Activated CD8-positive, alpha-beta memory T cell treated with anti-CD3 and anti-CD28 coated beads, Interleukin-2, amount 50 U/mL, for 24 hours (primary cell): Measurements from ENCODE around the gene NTNG1.

Experiments
- DNase-seq: peaks from one replicate; pipeline ENCODE4 v3.0.0-alpha.2; 2020; ENCODE audit errors: extremely low read depth

Gene NTNG1

DNA sequence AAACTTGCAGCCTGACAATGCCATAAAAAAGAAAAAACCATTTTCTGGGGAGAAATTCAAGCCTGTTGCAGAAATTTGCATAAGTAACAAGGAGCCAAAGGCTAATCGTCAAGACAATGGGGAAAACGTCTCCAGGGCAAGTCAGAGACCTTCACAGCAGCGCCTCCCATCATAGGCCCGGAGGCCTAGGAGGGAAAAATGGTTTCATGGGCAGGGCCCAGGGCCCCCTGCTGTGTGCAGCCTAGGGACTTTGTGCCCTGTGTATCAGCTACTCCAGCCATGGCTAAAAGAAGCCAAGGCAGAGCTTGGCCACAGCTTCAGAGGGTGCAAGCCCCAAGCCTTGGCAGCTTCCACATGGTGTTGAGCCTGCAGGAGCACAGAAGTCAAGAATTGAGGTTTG lies 369.5 kb downstream of the NTNG1 start:
- DNase-seq = no peak

DNA sequence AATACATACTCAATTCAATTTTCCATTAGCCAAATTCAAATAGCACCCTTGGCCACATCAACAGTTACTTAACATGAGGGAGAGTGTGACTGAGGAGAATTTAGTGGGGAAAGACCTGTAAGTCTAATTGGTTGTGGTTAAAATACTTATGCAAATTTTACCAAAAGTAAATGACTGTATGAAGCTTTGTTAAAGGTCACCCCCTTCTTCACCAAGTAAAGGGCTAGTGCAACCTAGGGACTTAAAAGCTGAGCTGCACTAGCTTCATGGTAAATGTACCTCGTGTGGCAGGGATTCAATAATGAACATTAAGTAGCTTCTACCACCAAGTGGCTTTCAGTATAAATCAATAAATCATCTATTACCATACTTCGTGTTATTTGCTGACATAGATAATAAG lies 372.0 kb downstream of the NTNG1 start:
- DNase-seq = no peak

DNA sequence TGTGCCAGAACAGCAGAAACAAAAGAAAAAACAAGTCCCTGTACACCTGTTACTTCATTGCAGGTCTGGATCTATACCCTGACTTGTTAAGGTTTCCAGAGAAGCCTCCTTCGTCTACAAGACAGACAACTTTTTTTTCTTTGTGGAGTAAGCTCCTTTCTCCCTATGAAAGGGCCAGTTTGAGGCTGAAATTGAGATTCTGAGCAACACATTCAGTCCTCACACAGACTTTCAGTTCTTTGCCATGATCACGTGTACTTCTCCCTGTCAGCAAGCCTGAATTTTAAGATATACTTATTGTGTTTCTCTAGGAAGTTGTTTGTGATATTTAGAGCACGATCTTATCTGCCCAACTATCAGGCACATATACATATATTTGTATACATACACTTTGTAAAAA lies 374.0 kb downstream of the NTNG1 start:
- DNase-seq = no peak

DNA sequence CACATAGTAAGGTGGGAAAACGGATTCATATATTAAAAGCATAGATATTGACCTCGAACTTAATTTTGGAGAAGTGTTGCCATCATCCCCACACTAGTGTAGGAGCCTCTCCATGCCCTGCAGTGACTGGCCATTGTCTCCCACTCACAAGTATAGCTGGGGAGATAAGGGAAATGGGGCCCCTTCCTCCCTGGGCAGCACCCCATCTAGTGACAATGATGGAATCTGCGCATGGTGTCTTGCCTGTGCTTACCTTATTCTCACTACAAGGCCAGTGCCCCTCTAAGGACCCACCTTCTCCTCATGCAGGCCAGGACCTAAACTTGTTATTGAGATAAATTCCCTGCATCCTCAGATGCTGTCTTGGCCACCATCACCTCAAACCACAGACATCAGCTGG lies 374.9 kb downstream of the NTNG1 start:
- DNase-seq = no peak

DNA sequence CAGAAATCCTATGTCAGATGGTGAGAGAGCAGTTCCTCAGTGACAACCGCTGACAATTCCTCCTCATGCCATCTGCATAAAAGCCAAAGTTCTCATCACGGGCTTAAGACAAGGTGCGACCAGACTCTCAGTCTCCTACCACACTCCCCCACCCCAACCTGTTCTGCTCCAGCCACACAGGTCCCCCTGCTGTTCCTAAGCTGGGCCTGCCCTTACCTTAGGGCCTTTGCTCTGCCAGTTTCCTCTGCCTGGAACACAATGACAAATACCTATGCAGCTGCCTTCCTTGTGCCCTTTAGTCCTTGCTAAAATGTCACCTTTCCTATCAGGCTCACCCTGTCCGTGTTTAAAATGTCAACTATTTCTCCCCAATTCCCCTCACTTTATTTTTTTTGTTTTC lies 382.2 kb downstream of the NTNG1 start:
- no peak for DNase-seq

DNA sequence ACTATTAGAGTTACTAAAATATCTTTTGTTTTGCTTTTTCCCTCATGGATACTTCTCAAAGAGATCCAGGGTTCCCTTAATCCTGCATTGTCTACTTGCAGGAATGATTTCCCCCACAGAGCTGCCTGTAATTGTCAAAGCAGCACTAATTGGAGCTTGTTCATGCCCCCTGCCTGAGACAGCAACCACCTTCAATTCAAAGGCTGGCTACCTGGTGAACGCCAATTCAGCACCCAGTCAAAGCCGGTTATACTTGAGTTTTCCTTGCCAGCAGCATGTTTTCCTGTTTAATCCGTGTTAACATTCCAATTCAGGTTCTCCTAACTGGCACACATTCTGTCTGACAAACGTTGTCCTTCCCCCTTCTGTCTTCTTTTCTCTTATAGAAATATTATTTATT lies 382.9 kb downstream of the NTNG1 start:
- DNase-seq = no peak

GRCh38 chr1:107524301-107524700 lies 383.5 kb downstream of the NTNG1 start:
- no peak for DNase-seq

DNA sequence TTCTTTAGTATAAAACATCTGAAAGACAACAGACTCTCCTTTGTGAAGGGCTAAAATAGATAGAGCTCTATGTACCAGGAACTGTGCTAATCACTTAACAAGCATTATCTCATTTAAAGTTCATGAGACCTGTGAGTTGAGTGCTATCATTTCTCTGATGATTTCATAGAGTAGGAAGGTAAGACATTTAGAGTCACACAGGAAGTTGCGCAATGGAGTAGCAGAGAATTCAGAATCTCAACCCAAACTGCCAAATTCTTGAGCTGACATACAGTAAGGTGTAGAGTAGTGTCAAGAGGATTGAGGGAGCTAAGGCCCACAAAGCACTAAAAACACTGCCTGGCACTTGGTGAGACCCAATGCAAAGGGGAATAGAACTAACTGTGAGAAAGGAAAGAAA lies 384.3 kb downstream of the NTNG1 start:
- no peak for DNase-seq

GRCh38 chr1:107525961-107526360 lies 385.1 kb downstream of the NTNG1 start:
- no peak for DNase-seq

GRCh38 chr1:107526524-107527198 lies 385.8 kb downstream of the NTNG1 start:
- no peak for DNase-seq

- DNase-seq = no peak
Measured at GRCh38 chr1:107529511-107530149, 388.8 kb downstream of the NTNG1 start.

DNA sequence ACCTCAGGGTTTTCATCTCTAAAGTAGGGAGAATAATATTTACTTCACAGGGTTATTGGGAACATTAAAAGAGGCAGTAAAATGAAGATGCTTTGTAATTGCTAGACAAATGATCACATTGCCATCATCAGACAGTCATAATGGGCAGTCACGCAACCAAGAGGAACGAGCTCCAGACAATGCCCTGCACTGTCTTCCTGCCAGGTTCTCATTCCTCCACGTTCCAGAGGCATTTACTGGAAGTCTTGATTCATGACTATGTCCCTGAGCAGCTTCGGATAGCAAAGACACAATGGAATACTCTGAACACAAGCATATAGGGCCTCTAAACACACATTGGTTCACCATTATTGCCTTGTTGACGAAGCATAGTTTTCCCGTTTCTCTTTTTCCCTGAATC lies 389.7 kb downstream of the NTNG1 start:
- no peak for DNase-seq

- DNase-seq = no peak
Measured at GRCh38 chr1:107531065-107531908, 390.4 kb downstream of the NTNG1 start.

DNA sequence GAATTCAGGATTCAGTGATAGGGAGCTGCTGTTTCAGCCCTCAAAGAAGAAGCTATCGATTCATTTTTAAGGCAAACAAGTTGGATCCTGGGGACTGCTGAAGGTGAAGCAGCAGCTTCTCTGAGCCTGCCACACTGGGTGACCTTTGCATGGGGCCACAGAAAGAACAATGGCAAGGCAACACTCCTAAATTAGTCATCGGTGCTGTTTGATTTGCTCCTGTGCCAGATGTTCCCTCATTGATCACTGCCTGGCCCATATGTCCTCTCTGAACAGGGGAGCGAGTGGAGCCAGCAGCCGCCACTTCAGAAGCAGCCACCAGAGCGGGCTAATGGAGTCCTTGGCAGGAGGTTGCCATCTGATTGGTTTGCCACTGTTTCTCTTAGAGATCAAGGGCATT lies 391.5 kb downstream of the NTNG1 start:
- no peak for DNase-seq
